Right ventricle myocardium inferior (tissue), 1 donor: ENCODE results near the gene TRIM71. TPM values are rescaled to one million over a fixed set of nuclear protein-coding genes. Genes with fewer than 3 reads are reported as not detected.

Source experiments
- ATAC-seq: fragments of 200-7000 bp; cut with Tn5 transposase; one replicate; pipeline ENCODE4 v1.9.1; 2020; ENCODE audit warnings: mild to moderate bottlenecking, moderate library complexity
- DNase-seq: peaks from one replicate; pipeline ENCODE4 v3.0.0; 2021; ENCODE audit errors: missing footprints
- intact Hi-C: fragments of 100-400 bp; cut with DNase I; formaldehyde crosslinking; loops from one replicate; pipeline ENCODE4 v1.11.0; 2022
- total RNA-seq: library from RNA; stranded (reverse); fragmentation: NEBNext Ultra II Directional; extraction: Animal tissue kit (Norgen Biotek cat#: 25700); gene quantifications from one replicate; pipeline ENCODE4 v1.2.1, GENCODE V29; 2021
- donor health status: DM: no; HTN: yes; CAD: no; lungs with severe emphysema.

Gene TRIM71
- total RNA-seq, 1 donor from 2014 or later, result not detected

GRCh38 chr3:32856901-32857507 lies 39.2 kb downstream of the TRIM71 start:
- no peak for ATAC-seq
- intact Hi-C loops, result no loop called here
- no peak for DNase-seq

GRCh38 chr3:32857921-32858320 lies 40.1 kb downstream of the TRIM71 start:
- DNase-seq, result no peak
- intact Hi-C loops, result no loop called here
- no peak for ATAC-seq

- intact Hi-C loops, result no loop called here
- ATAC-seq (no peak), DNase-seq (no peak)
Measured at GRCh38 chr3:32859604-32860237, 41.9 kb downstream of the TRIM71 start.

- intact Hi-C loops, result no loop called here
- DNase-seq (no peak), ATAC-seq (no peak)
Measured at GRCh38 chr3:32860499-32860898, 42.7 kb downstream of the TRIM71 start.

- intact Hi-C loops, result no loop called here
- ATAC-seq (no peak), DNase-seq (no peak)
Measured at GRCh38 chr3:32861681-32862080, 43.9 kb downstream of the TRIM71 start.

GRCh38 chr3:32862247-32862935 lies 44.6 kb downstream of the TRIM71 start:
- DNase-seq (no peak), ATAC-seq (no peak)
- intact Hi-C loops, result no loop called here

GRCh38 chr3:32862936-32863487 lies 45.2 kb downstream of the TRIM71 start:
- intact Hi-C loops, result no loop called here
- ATAC-seq (no peak), DNase-seq (no peak)

GRCh38 chr3:32865383-32865782 lies 47.6 kb downstream of the TRIM71 start:
- no peak for ATAC-seq
- intact Hi-C loops, result no loop called here
- DNase-seq, result no peak

GRCh38 chr3:32866533-32866932 lies 48.7 kb downstream of the TRIM71 start:
- intact Hi-C loops, result no loop called here
- ATAC-seq, result no peak
- no peak for DNase-seq

GRCh38 chr3:32867954-32868353 lies 50.2 kb downstream of the TRIM71 start:
- DNase-seq, result no peak
- no peak for ATAC-seq
- intact Hi-C loops, result no loop called here

GRCh38 chr3:32868719-32869512 lies 51.1 kb downstream of the TRIM71 start:
- intact Hi-C loops, result no loop called here

GRCh38 chr3:32869513-32870047 lies 51.8 kb downstream of the TRIM71 start:
- ATAC-seq, result no peak

More at GRCh38 chr3:32868719-32869512, 51.1 kb downstream of the TRIM71 start:
- ATAC-seq (no peak), DNase-seq (no peak)

GRCh38 chr3:32870373-32871095 lies 52.7 kb downstream of the TRIM71 start:
- DNase-seq (no peak), ATAC-seq (no peak)
- intact Hi-C loops, result no loop called here

More at GRCh38 chr3:32869513-32870047, 51.8 kb downstream of the TRIM71 start:
- intact Hi-C loops, result no loop called here
- DNase-seq, result no peak

GRCh38 chr3:32871273-32871672 lies 53.5 kb downstream of the TRIM71 start:
- ATAC-seq (no peak), DNase-seq (no peak)
- intact Hi-C loops, result no loop called here

- DNase-seq (no peak), ATAC-seq (no peak)
- intact Hi-C loops, result no loop called here
Measured at GRCh38 chr3:32872487-32873382, 54.9 kb downstream of the TRIM71 start.

GRCh38 chr3:32873531-32874130 lies 55.8 kb downstream of the TRIM71 start:
- intact Hi-C loops, result no loop called here
- no peak for ATAC-seq
- DNase-seq, result no peak

GRCh38 chr3:32876920-32877319 lies 59.1 kb downstream of the TRIM71 start:
- intact Hi-C loops, result no loop called here
- ATAC-seq, result no peak
- no peak for DNase-seq
